ENCODE data around the gene PEX14.
A peak's percentile ranks its signal among the peaks of the same experiment; 100 is the strongest.

The PEX14 gene

DNA sequence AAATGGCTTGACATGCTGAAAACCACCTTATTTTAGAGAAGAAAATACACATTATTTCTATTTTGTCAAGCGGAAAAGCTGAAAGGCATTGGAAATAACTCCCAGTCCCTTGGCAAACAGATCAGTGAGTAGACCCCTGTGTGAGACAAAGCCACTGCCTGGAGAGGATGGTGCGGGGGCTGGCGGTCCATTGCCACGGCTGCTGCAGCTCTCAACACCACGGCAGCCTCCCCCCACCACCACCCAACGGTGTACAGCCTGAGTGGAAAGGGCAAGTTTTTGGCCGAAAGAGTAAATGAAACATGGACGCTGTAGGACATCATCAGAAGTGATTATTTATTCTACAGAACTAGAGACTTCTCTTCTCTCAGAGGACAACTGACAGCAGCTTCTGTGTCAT is 84.6 kb downstream of the PEX14 start:
- DNase-seq, result no peak
- in situ Hi-C loops (cut with HindIII; ENCODE audit: low pct_ligation_motif_present, low pct_unique_long_range_greater_than_20kb, low sequenced_read_pairs), result no loop called here

DNA sequence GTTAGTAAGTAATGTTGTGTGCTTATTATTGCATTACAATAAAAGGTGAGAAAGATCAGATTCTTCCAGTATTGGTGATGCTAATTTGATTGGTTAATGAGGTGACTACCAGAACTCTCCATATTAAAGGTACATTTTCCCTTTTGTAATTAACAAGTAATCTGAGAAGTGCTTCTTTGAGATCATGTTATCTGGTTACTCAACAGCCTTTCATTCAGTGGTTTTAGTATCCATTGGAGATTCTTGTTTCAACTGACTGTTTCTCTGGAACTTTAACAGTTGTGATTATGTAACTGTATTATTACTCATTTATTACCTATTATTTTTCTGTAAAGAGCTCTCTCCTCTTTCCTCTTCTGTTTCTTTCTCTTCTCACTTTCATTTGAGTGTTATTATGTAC is 86.7 kb downstream of the PEX14 start:
- DNase-seq, result no peak
- in situ Hi-C loops (cut with HindIII; ENCODE audit: low pct_ligation_motif_present, low pct_unique_long_range_greater_than_20kb, low sequenced_read_pairs), result no loop called here

GRCh38 chr1:10561955-10562354 is 87.2 kb downstream of the PEX14 start:
- no peak for DNase-seq
- in situ Hi-C loops (cut with HindIII; ENCODE audit: low pct_ligation_motif_present, low pct_unique_long_range_greater_than_20kb, low sequenced_read_pairs), result no loop called here

GRCh38 chr1:10564063-10564462 is 89.3 kb downstream of the PEX14 start:
- in situ Hi-C loops (cut with HindIII; ENCODE audit: low pct_ligation_motif_present, low pct_unique_long_range_greater_than_20kb, low sequenced_read_pairs), result no loop called here
- peak; percentile 7 for DNase-seq

- in situ Hi-C loops (cut with HindIII; ENCODE audit: low pct_ligation_motif_present, low pct_unique_long_range_greater_than_20kb, low sequenced_read_pairs), result no loop called here
- DNase-seq, result no peak
Observed at GRCh38 chr1:10569531-10569930, 94.8 kb downstream of the PEX14 start.

GRCh38 chr1:10575616-10576015 is 100.9 kb downstream of the PEX14 start:
- DNase-seq, result peak; percentile 77
- in situ Hi-C loops (cut with HindIII; ENCODE audit: low pct_ligation_motif_present, low pct_unique_long_range_greater_than_20kb, low sequenced_read_pairs), result no loop called here

GRCh38 chr1:10578070-10578469 is 103.3 kb downstream of the PEX14 start:
- in situ Hi-C loops (cut with HindIII; ENCODE audit: low pct_ligation_motif_present, low pct_unique_long_range_greater_than_20kb, low sequenced_read_pairs), result no loop called here
- DNase-seq, result no peak

DNA sequence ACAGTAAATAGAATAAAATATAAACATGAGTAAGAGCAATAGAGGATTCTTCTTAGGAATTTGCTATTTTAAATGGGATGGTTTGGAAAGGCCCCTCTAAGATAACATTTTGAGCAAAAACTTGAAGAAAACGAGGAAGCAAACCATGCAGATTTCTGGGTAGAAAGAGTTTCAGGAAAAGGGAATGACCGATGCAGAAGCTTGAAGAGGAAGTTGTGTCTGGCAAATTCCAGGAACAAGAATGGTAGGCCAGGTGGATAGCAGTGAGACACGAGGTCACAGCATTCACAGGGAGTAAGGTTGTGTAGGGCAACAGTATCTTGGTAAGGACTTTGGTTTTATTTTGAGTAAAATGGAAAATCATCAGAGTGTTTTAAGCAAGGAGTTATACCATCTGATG is 108.9 kb downstream of the PEX14 start:
- in situ Hi-C loops (cut with HindIII; ENCODE audit: low pct_ligation_motif_present, low pct_unique_long_range_greater_than_20kb, low sequenced_read_pairs), result no loop called here
- DNase-seq, result no peak

DNA sequence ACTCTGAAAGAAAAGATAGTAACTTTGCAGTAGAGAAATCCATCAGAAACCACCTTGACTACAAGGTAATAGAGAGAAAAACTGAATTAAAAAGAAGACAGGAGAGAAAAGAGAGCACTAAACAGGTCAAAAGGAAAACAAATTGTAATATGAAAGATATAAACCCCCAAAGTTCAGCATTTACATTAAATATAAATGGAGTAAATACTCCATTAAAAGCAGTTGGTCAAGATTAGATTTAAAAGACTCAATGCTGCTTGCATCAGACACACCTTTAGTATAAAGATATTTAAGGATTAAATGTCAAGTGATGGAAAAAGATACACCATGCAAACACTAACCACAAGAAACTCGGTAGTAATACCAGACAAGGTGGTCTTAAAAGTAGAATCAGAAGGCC is 110.5 kb downstream of the PEX14 start:
- DNase-seq, result no peak
- in situ Hi-C loops (cut with HindIII; ENCODE audit: low pct_ligation_motif_present, low pct_unique_long_range_greater_than_20kb, low sequenced_read_pairs), result no loop called here

GRCh38 chr1:10586125-10586524 is 111.4 kb downstream of the PEX14 start:
- no peak for DNase-seq
- in situ Hi-C loops (cut with HindIII; ENCODE audit: low pct_ligation_motif_present, low pct_unique_long_range_greater_than_20kb, low sequenced_read_pairs), result no loop called here

GRCh38 chr1:10588640-10589039 is 113.9 kb downstream of the PEX14 start:
- in situ Hi-C loops (cut with HindIII; ENCODE audit: low pct_ligation_motif_present, low pct_unique_long_range_greater_than_20kb, low sequenced_read_pairs), result no loop called here
- DNase-seq, result no peak

DNA sequence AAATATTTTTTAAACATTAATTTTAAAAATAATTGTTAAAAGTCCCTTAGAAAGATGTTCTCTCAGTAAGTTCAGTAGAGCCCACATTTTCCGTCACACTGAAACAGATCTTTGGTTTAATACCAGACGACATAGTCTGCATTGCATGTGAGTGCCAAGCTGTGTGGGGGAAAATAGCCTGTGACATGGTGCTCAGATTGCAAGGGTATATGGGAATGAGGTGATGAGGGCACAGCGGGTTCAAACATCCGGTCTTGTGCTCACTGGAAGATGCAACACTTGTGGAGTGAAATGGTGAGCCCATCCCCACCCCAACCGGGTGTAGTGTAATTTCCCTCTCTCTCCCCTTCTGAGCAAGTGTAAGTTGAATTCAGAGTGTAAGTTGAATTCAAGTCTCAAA is 114.3 kb downstream of the PEX14 start:
- DNase-seq, result no peak
- in situ Hi-C loops (cut with HindIII; ENCODE audit: low pct_ligation_motif_present, low pct_unique_long_range_greater_than_20kb, low sequenced_read_pairs), result no loop called here

- in situ Hi-C loops (cut with HindIII; ENCODE audit: low pct_ligation_motif_present, low pct_unique_long_range_greater_than_20kb, low sequenced_read_pairs), result no loop called here
- no peak for DNase-seq
Observed at GRCh38 chr1:10591010-10591409, 116.3 kb downstream of the PEX14 start.

- in situ Hi-C loops (cut with HindIII; ENCODE audit: low pct_ligation_motif_present, low pct_unique_long_range_greater_than_20kb, low sequenced_read_pairs), result no loop called here
- DNase-seq, result no peak
Observed at GRCh38 chr1:10592373-10592772, 117.6 kb downstream of the PEX14 start.

- in situ Hi-C loops (cut with HindIII; ENCODE audit: low pct_ligation_motif_present, low pct_unique_long_range_greater_than_20kb, low sequenced_read_pairs), result no loop called here
- no peak for DNase-seq
Observed at GRCh38 chr1:10593750-10594149, 119.0 kb downstream of the PEX14 start.

- no peak for DNase-seq
- in situ Hi-C loops (cut with HindIII; ENCODE audit: low pct_ligation_motif_present, low pct_unique_long_range_greater_than_20kb, low sequenced_read_pairs), result no loop called here
Observed at GRCh38 chr1:10594595-10595223, 120.0 kb downstream of the PEX14 start.

- DNase-seq, result no peak
- in situ Hi-C loops (cut with HindIII; ENCODE audit: low pct_ligation_motif_present, low pct_unique_long_range_greater_than_20kb, low sequenced_read_pairs), result no loop called here
Observed at GRCh38 chr1:10596780-10597179, 122.0 kb downstream of the PEX14 start.

DNA sequence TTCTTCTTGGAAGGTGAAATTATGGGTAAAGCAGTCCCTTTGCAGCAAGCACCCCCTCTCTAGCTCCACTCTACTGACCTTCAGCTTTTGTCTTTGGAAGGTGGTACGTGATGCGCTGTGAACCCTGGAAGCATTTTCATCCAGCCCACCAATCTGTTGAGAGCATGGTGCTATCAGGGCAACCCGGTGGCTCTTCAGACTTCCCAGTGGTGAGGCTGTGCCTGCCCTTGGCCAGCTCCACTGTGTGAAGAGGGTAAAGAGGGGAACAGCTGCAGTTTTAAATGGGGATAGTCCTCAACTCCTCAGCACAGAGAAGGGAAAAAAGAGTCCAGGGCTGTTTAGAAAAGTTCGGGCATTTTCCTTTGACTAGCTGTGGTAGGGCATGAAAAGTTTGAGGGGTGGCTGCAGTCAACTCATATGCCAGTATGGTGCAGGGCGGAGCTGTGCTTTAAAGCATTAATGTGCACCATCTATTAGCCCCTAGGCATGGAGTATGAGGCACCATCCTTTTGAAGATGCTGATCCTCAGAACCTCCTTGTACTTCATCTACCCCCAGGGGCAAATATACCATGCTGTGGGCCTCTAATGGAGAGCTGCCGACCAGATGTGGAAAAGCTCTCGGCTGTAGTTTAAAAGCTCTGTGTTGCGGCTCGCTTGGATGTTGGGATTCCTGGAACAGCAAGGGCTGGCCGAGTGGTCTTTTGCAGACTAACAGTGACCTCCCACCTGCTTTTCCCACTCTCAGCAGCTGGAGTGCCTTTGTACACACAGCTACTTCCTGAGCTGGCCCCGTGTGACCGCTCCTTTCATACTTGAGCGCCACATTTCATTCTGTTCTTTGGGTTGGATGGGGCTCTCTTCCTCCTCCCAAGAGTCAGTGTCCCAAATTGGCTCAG is 123.0 kb downstream of the PEX14 start:
- DNase-seq, result peak; percentile 1
- in situ Hi-C loops (cut with HindIII; ENCODE audit: low pct_ligation_motif_present, low pct_unique_long_range_greater_than_20kb, low sequenced_read_pairs), result no loop called here

- in situ Hi-C loops (cut with HindIII; ENCODE audit: low pct_ligation_motif_present, low pct_unique_long_range_greater_than_20kb, low sequenced_read_pairs), result no loop called here
- DNase-seq, result peak; percentile 37
Observed at GRCh38 chr1:10598389-10598702, 123.6 kb downstream of the PEX14 start.

DNA sequence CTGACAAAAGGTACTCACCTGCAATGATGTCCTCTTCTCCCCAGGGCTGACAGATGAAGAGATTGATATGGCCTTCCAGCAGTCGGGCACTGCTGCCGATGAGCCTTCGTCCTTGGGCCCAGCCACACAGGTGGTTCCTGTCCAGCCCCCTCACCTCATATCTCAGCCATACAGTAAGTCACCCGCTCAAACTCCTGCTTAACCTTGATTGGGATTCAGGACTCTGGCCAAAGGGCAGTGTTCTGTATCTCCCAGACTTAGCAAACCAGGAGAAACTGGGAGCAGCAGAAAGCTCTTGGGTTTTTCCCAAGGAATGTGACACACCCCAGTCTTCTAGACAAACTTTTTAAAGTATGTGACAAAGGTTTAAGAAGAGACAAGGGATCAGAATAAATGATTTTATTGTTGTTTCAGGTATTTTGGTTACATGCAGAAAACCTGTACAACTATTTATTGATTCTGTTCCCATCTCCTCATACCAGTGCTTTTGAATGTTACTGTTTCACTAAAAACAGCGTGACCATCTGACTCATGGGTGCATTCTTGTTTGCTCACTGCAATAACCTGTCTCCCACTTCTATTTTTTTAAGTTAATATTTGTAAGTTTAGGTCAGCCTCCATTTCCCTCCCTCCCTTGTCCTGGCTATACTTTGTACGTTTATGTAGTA is 124.6 kb downstream of the PEX14 start:
- peak; percentile 90 for DNase-seq
- in situ Hi-C loops (cut with HindIII; ENCODE audit: low pct_ligation_motif_present, low pct_unique_long_range_greater_than_20kb, low sequenced_read_pairs), result no loop called here

All from ACHN (cell line).